Body of pancreas (tissue), 4 donors: ENCODE measurements around the gene KIRREL3.

Source experiments
- CTCF ChIP-seq, 7 experiments: fragments of 450-650 bp in 4 of 7; fragments of 200-600 bp in 3 of 7; sonication (generic) in 3 of 7; IDR thresholded peaks; one replicate each; pipeline ENCODE4 v1.5.1; 2016 to 2019; ENCODE audit warnings: antibody characterized with exemption in 7 of 7
- POLR2A ChIP-seq, 3 donors: fragments of 450-650 bp; IDR thresholded peaks; one replicate each; pipeline ENCODE4 v1.6.1; 2016; ENCODE audit warnings: antibody characterized with exemption in 3 of 3, mild to moderate bottlenecking in 2 of 3

DNA sequence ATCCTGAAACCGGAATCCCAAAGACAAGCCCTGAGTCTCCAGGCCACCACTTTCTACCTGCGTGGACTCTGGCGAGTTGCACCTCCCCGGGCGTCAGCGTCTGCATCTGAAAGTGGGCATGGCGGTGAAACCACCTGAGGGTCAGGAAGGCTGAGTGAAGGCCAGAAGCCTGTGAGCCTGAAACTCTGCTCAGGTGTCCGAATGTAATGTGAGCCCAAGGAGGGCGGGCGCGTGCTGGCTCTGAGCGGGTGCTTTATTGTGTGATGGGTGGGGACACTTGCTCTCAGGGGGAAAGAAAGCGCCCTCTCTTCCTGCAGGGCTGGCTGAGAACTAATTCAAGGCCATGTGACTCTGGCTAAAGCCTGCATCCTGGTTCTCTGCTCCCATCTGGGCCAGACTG lies 509.5 kb downstream of the KIRREL3 start:
- no peak for TF ChIP-seq CTCF (IDR thresholded peaks at IDR 0.05)
- TF ChIP-seq POLR2A (IDR thresholded peaks at IDR 0.05), result no peak
